Left hindlimb (tissue), 1 donor: ENCODE results near the gene ISCA2.
"Not testable (repeated sequence)": the region's sequence is repeated elsewhere in the genome, so short reads cannot be mapped to it uniquely, and the experiment has no call there.

Experiments used
- DNase-seq: peaks from one replicate; pipeline ENCODE4 v3.0.0-alpha.2; 2018

The ISCA2 gene

GRCh38 chr14:74493343-74494261 is at the start of gene ISCA2:
Gene ISCA2 (plus strand): TSS chr14:74493765. CDS start chr14:74493775, 10 bp downstream.
- peak; percentile 100 for DNase-seq

GRCh38 chr14:74444866-74445265 is 48.7 kb upstream of the ISCA2 start:
- DNase-seq, result no peak

GRCh38 chr14:74454397-74454796 is 39.2 kb upstream of the ISCA2 start:
- DNase-seq, result not testable (repeated sequence)

GRCh38 chr14:74456684-74457564 is 36.6 kb upstream of the ISCA2 start:
- no peak for DNase-seq

GRCh38 chr14:74457565-74457895 is 36.0 kb upstream of the ISCA2 start:
- no peak for DNase-seq

GRCh38 chr14:74459289-74459946 is 34.1 kb upstream of the ISCA2 start:
- no peak for DNase-seq

- DNase-seq, result no peak
Observed at GRCh38 chr14:74459976-74460375, 33.6 kb upstream of the ISCA2 start.

- DNase-seq, result no peak
Observed at GRCh38 chr14:74462993-74463392, 30.6 kb upstream of the ISCA2 start.

- DNase-seq, result no peak
Observed at GRCh38 chr14:74463697-74464096, 29.9 kb upstream of the ISCA2 start.

- DNase-seq, result no peak
Observed at GRCh38 chr14:74464785-74465184, 28.8 kb upstream of the ISCA2 start.

GRCh38 chr14:74465335-74465734 is 28.2 kb upstream of the ISCA2 start:
- no peak for DNase-seq

- DNase-seq, result no peak
Observed at GRCh38 chr14:74468513-74468912, 25.1 kb upstream of the ISCA2 start.

GRCh38 chr14:74469548-74470518 is 23.7 kb upstream of the ISCA2 start:
- DNase-seq, result no peak

- no peak for DNase-seq
Observed at GRCh38 chr14:74472601-74473000, 21.0 kb upstream of the ISCA2 start.

GRCh38 chr14:74474376-74474775 is 19.2 kb upstream of the ISCA2 start:
- DNase-seq, result no peak

GRCh38 chr14:74475678-74476077 is 17.9 kb upstream of the ISCA2 start:
- DNase-seq, result no peak

GRCh38 chr14:74476107-74476506 is 17.5 kb upstream of the ISCA2 start:
- no peak for DNase-seq

GRCh38 chr14:74476607-74477006 is 17.0 kb upstream of the ISCA2 start:
- no peak for DNase-seq

GRCh38 chr14:74478996-74479635 is 14.4 kb upstream of the ISCA2 start:
- no peak for DNase-seq

- DNase-seq, result no peak
Observed at GRCh38 chr14:74480046-74480445, 13.5 kb upstream of the ISCA2 start.

GRCh38 chr14:74482571-74482970 is 11.0 kb upstream of the ISCA2 start:
- DNase-seq, result no peak

- no peak for DNase-seq
Observed at GRCh38 chr14:74483321-74483720, 10.2 kb upstream of the ISCA2 start.
